GM23338 (cell line): ENCODE measurements around the gene TMA7B.

Experiments used
- CTCF ChIP-seq, 2 experiments: fragments of 200-600 bp in 1 of 2; sonication (generic) in 1 of 2; conservative IDR thresholded peaks; 2 replicates each; pipeline versions ENCODE4 v1.5.1 to v1.6.1; 2016 to 2017; ENCODE audit warnings: antibody characterized with exemption in 2 of 2, low read depth in 2 of 2, mild to moderate bottlenecking in 2 of 2, moderate library complexity in 1 of 2
- EZH2 ChIP-seq: fragments of 200-600 bp; sonication (generic); IDR thresholded peaks from one replicate; pipeline ENCODE4 v1.8.0; 2017; ENCODE audit warnings: antibody characterized with exemption, mild to moderate bottlenecking, low read depth; ENCODE audit not compliant: unreplicated experiment
- EZH2phosphoT487 ChIP-seq: fragments of 200-600 bp; sonication (generic); IDR thresholded peaks from one replicate; pipeline ENCODE4 v1.8.1; 2018; ENCODE audit warnings: antibody characterized with exemption; ENCODE audit not compliant: unreplicated experiment
- JUNB ChIP-seq: IDR thresholded peaks from one replicate; pipeline ENCODE4 v1.6.1; 2016; ENCODE audit warnings: antibody characterized with exemption; ENCODE audit not compliant: unreplicated experiment
- POLR2AphosphoS5 ChIP-seq: IDR thresholded peaks from 2 replicates; pipeline ENCODE4 v1.6.1; 2016; ENCODE audit warnings: antibody characterized with exemption, low read depth
- ZNF331 ChIP-seq: fragments of 250-450 bp; sonication (Bioruptor Pico); IDR thresholded peaks from 2 replicates; pipeline ENCODE4 v1.5.0; 2020; ENCODE audit warnings: low read depth, mild to moderate bottlenecking, moderate library complexity
- TF ChIP-seq, protein P1 (sequence below): IDR thresholded peaks from 2 replicates; pipeline ENCODE4 v1.6.1; 2016; ENCODE audit warnings: antibody characterized with exemption

DNA sequence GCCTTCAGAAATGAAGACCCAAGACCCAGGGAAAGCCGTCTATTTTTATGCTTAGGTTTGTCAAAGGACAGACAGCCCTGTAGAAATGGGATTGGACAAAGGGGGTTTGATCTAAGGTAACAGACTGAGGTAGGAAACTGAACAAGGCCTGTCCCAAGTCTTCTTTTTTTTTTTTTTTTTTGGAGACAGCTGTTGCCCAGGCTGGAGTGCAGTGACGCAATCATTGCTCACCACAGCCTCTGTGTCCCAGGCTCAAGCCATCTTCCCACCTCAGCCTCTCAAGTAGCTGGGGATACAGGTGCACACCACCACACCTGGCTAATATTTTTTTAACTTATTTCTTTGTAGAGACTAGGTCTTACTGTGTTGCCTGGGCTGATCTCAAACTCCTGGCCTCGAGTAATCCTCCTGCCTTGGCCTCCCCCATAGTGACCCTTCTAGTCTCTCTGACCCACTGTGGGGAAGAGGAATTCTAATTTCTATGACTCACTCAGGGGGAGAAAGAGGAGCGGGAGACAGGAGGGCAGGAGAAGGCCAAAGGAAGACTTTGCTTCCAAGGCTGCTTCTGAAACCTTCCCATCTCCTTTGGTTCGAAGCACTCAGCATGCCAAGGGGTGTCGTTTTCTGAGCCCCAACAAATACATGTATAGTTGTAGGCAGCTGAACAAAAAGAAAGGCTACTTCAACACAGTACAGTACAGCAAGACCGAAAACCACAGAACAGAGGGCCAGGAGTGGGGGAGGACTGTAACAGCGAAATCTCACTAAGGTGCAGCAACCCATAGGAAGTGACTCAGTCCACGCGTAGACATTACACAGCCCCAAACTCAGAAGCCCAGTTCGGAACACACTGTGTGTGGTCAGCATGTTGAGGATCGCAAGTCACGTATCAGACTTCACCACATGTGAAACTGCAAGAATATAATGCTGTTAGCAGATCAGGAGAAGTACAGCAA lies 872 bp downstream of the TMA7B start:
- no peak for TF ChIP-seq CTCF (conservative IDR thresholded peaks at IDR 0.05; ENCODE audit: low read depth in 2 of 2)
- TF ChIP-seq JUNB: no peak
- no peak for TF ChIP-seq EZH2phosphoT487
- no peak for TF ChIP-seq ZNF331
- no peak for TF ChIP-seq POLR2AphosphoS5
- TF ChIP-seq, protein P1, sequence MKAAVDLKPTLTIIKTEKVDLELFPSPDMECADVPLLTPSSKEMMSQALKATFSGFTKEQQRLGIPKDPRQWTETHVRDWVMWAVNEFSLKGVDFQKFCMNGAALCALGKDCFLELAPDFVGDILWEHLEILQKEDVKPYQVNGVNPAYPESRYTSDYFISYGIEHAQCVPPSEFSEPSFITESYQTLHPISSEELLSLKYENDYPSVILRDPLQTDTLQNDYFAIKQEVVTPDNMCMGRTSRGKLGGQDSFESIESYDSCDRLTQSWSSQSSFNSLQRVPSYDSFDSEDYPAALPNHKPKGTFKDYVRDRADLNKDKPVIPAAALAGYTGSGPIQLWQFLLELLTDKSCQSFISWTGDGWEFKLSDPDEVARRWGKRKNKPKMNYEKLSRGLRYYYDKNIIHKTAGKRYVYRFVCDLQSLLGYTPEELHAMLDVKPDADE: no peak
- no peak for TF ChIP-seq EZH2
